Gastroesophageal sphincter (tissue), 4 donors: ENCODE measurements around the gene VAV3. TPM values are rescaled to one million over a fixed set of nuclear protein-coding genes. Genes with fewer than 3 reads are reported as not detected.

Source experiments
- ATAC-seq: fragments of 150-250 bp; one replicate; pipeline ENCODE4 v1.9.1; 2016; ENCODE audit warnings: mild to moderate bottlenecking, moderate library complexity
- H3K27ac ChIP-seq, 4 donors: fragments of 200-600 bp; sonication (generic) in 3 of 4; 1 replicate in 3 of 4; 2 replicates in 1 of 4; pipeline ENCODE4 v1.5.1; 2016 to 2019
- H3K27me3 ChIP-seq: fragments of 200-600 bp; sonication (generic); one replicate; pipeline ENCODE4 v1.5.1; 2019
- H3K36me3 ChIP-seq, 2 donors: fragments of 200-600 bp; sonication (generic); one replicate each; pipeline ENCODE4 v1.5.1; 2019; ENCODE audit warnings: control low read depth in 1 of 2
- H3K4me1 ChIP-seq, 3 donors: fragments of 200-600 bp; sonication (generic); 1 replicate in 2 of 3; 2 replicates in 1 of 3; pipeline ENCODE4 v1.5.1; 2016 to 2019; ENCODE audit warnings: control low read depth in 2 of 3
- H3K4me3 ChIP-seq, 2 donors: fragments of 200-600 bp; sonication (generic); one replicate each; pipeline ENCODE4 v1.5.1; 2019; ENCODE audit warnings: mild to moderate bottlenecking in 1 of 2, moderate library complexity in 1 of 2
- H3K9me3 ChIP-seq, 3 donors: fragments of 200-600 bp; sonication (generic); one replicate each; pipeline ENCODE4 v1.5.1; 2017 to 2019; ENCODE audit warnings: control low read depth in 2 of 3
- EP300 ChIP-seq: sonication (generic); formaldehyde crosslinking; IDR thresholded peaks from one replicate; pipeline ENCODE4 v1.6.1; 2017; ENCODE audit warnings: antibody characterized with exemption, mild to moderate bottlenecking
- POLR2A ChIP-seq, 2 donors: fragments of 450-650 bp; IDR thresholded peaks; one replicate each; pipeline ENCODE4 v1.6.1; 2017; ENCODE audit warnings: antibody characterized with exemption in 2 of 2, mild to moderate bottlenecking in 2 of 2, moderate library complexity in 1 of 2
- POLR2AphosphoS5 ChIP-seq: sonication (generic); formaldehyde crosslinking; IDR thresholded peaks from one replicate; pipeline ENCODE4 v1.6.1; 2017; ENCODE audit warnings: antibody characterized with exemption
- WGBS, 2 donors: methylation state at CpG; one replicate each; pipeline ENCODE4 v1.1.5; 2018; ENCODE audit warnings: low coverage in 1 of 2; 5-methylcytosine and 5-hydroxymethylcytosine counted together
- total RNA-seq, 4 donors: library from RNA; depleted of rRNA; stranded (reverse); fragments of >200 nt; gene quantifications; one replicate each; pipeline ENCODE4 v1.1.0, GENCODE V29; 2016
- TF ChIP-seq, protein P1 (sequence below), 4 experiments: fragments of 200-600 bp in 2 of 4; fragments of 450-650 bp in 2 of 4; sonication (generic) in 1 of 4; IDR thresholded peaks; one replicate each; pipeline ENCODE4 v1.5.1; 2017 to 2019; ENCODE audit warnings: antibody characterized with exemption in 4 of 4, mild to moderate bottlenecking in 2 of 4, moderate library complexity in 2 of 4

Gene VAV3
- total RNA-seq, 4 donors from 2014 or later = 1.3 to 4.7 (median 2.9) TPM

DNA sequence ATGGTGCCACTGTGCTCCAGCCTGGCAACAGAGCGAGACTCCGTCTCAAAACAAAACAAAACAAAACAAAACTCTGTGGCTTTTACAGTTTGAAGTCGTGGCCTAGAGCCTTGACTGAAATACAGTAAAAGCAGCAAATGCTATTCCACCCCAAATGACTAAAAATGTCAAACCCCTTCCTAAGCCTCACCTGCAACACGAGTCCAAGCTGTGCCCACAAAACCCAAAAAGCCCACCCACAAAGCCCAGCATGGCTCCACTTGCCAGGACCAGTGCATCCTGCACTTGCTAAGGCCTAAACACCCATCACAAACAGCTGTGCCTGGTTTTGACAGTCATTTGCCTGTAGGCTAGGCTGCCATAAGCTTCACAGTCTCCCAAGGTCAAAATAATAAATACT lies 21.3 kb downstream of the VAV3 start:
- Histone ChIP-seq H3K36me3 (no peaks in the 10 kb centered on the region), H3K4me3 (no peak overlapping the region), H3K4me1 (no peaks in the 10 kb centered on the region), H3K27ac (no peak overlapping the region), H3K9me3 (no peaks in the 10 kb centered on the region), H3K27me3 (no peaks in the 10 kb centered on the region)
- ATAC-seq = no peak
- TF ChIP-seq EP300 (no peak), POLR2AphosphoS5 (no peak), POLR2A (IDR thresholded peaks at IDR 0.05) (no peak)
- TF ChIP-seq, protein P1, sequence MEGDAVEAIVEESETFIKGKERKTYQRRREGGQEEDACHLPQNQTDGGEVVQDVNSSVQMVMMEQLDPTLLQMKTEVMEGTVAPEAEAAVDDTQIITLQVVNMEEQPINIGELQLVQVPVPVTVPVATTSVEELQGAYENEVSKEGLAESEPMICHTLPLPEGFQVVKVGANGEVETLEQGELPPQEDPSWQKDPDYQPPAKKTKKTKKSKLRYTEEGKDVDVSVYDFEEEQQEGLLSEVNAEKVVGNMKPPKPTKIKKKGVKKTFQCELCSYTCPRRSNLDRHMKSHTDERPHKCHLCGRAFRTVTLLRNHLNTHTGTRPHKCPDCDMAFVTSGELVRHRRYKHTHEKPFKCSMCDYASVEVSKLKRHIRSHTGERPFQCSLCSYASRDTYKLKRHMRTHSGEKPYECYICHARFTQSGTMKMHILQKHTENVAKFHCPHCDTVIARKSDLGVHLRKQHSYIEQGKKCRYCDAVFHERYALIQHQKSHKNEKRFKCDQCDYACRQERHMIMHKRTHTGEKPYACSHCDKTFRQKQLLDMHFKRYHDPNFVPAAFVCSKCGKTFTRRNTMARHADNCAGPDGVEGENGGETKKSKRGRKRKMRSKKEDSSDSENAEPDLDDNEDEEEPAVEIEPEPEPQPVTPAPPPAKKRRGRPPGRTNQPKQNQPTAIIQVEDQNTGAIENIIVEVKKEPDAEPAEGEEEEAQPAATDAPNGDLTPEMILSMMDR (IDR thresholded peaks at IDR 0.05) = no peak
- WGBS, 2 donors = 68% methylated on average over 4 of the region's 4 CpGs; no CpG with 5 or more reads in 1 of the 2 donors

DNA sequence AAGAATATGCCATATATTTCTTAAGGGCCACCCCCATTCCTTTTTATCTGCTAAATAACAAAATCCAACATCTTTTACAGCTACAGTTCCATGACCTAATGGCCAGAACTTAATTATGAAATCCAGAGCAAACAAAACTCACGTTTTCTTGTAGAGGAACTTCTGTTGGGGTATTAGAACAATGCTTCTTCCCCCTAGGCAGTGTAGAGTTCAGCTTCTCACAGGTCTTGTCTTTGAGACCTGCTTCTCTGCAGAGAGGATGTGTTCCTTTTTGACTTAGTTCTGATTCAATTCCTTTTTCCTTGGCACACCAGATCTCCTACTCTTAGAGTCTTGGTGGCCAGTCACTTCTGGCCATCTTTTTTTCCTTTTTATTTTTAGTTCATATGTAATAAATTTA lies 22.2 kb downstream of the VAV3 start:
- ATAC-seq = no peak
- Histone ChIP-seq H3K27ac (no peak overlapping the region), H3K9me3 (no peaks in the 10 kb centered on the region), H3K4me3 (no peak overlapping the region), H3K36me3 (no peaks in the 10 kb centered on the region), H3K27me3 (no peaks in the 10 kb centered on the region), H3K4me1 (no peaks in the 10 kb centered on the region)
- 73 to 89% methylated on average over 1 of the region's 1 CpG for WGBS, 2 donors
- TF ChIP-seq, protein P1 (IDR thresholded peaks at IDR 0.05) = no peak
- no peak for TF ChIP-seq POLR2AphosphoS5
- no peak for TF ChIP-seq EP300
- TF ChIP-seq POLR2A (IDR thresholded peaks at IDR 0.05) = no peak

DNA sequence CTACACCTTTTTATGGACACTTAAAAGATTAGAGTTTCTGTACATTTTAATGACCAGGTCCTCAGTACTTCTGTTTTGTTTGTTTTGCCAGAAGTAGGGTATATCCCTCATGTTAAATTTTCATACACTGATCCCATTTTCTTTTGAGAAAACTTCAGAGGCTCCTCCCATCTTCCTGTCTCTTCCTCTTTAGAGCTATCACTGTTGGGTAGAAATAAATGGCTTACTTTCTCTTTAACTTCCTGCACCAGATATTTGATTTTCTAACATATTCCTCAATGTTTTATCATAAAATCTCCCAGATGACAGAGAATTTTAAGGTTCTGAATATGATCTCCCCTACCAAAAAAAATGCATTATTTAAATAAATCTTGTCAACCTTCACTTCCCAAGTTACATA lies 23.4 kb downstream of the VAV3 start:
- peaks cover 0 to 8% (median 4%) of the 10 kb centered on the region in 3 donors for H3K4me1 ChIP-seq
- no peak overlapping the region for H3K4me3 ChIP-seq
- no peaks in the 10 kb centered on the region for H3K36me3 ChIP-seq
- H3K27ac ChIP-seq = no peak overlapping the region
- TF ChIP-seq, protein P1 (IDR thresholded peaks at IDR 0.05) = no peak
- TF ChIP-seq POLR2AphosphoS5 = no peak
- no peak for TF ChIP-seq EP300
- no peak for TF ChIP-seq POLR2A (IDR thresholded peaks at IDR 0.05)
- H3K27me3 ChIP-seq = no peaks in the 10 kb centered on the region
- ATAC-seq = no peak
- H3K9me3 ChIP-seq = no peaks in the 10 kb centered on the region

DNA sequence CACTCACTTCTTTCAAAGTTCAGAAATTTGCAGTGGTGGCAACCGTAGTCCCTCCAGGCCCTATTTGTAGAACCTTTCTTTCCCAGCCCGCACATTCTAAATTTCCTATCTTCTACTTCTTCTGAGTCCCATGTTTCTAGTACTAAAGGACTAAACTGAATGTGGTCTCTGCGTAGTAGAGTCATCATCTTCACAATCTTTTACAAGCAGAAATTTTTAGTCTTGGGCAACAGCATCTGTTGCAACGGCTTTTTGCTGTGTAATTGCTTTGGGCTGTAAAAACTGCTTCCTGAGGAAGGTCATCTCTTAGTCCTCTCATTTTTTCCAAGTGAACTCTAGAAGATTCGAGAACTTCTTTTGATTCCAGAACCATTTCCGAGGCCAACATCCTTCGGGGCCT lies 23.9 kb downstream of the VAV3 start:
- Histone ChIP-seq H3K4me1 (peaks cover 0 to 11% (median 4%) of the 10 kb centered on the region in 3 donors), H3K9me3 (no peaks in the 10 kb centered on the region), H3K4me3 (no peak overlapping the region), H3K36me3 (no peaks in the 10 kb centered on the region), H3K27me3 (no peaks in the 10 kb centered on the region), H3K27ac (no peak overlapping the region)
- TF ChIP-seq POLR2AphosphoS5 = no peak
- TF ChIP-seq, protein P1 (IDR thresholded peaks at IDR 0.05) = no peak
- ATAC-seq = peak; percentile 50
- WGBS, 2 donors = 63 to 81% methylated on average over 7 of the region's 7 CpGs

DNA sequence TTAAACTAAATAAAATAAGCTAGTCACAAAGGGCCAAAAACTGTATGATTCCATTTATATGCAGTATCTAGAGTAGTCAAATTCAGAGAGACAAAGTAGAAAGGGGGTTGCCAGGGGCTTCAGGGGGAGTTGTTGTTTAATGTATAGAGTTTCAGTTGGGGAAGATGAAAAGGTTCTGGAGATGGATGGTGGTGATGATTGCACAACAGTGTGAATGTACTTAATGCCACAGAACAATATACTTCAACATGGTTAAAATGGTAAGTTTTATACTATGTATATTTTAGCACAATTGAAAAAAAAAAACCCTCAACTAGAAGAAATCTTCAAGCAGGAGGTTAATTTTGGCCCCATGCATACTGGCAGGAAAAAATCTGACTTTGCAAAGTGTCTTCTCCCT lies 24.3 kb downstream of the VAV3 start:
- Histone ChIP-seq H3K9me3 (no peaks in the 10 kb centered on the region), H3K27ac (no peak overlapping the region), H3K4me1 (peaks cover 0 to 11% (median 4%) of the 10 kb centered on the region in 3 donors), H3K27me3 (no peaks in the 10 kb centered on the region), H3K36me3 (no peaks in the 10 kb centered on the region), H3K4me3 (no peak overlapping the region)
- no peak for ATAC-seq
- no peak for TF ChIP-seq POLR2A (IDR thresholded peaks at IDR 0.05)
- no peak for TF ChIP-seq POLR2AphosphoS5
- no peak for TF ChIP-seq EP300
- TF ChIP-seq, protein P1 (IDR thresholded peaks at IDR 0.05) = no peak
